Activated CD4-positive, CD25-positive, alpha-beta regulatory T cell treated with anti-CD3 and anti-CD28 coated beads, Interleukin-2, amount 50 U/mL, for 24 hours (primary cell): ENCODE results near the gene OR5A2.
"Not testable (repeated sequence)": the region's sequence is repeated elsewhere in the genome, so short reads cannot be mapped to it uniquely, and the experiment has no call there.

Source experiments
- ATAC-seq, 2 donors: fragments of 150-1000 bp; cut with Tn5 transposase; one replicate each; pipeline ENCODE4 v1.10.0; 2021; ENCODE audit warnings: mild to moderate bottlenecking in 1 of 2, moderate library complexity in 1 of 2

The OR5A2 gene

DNA sequence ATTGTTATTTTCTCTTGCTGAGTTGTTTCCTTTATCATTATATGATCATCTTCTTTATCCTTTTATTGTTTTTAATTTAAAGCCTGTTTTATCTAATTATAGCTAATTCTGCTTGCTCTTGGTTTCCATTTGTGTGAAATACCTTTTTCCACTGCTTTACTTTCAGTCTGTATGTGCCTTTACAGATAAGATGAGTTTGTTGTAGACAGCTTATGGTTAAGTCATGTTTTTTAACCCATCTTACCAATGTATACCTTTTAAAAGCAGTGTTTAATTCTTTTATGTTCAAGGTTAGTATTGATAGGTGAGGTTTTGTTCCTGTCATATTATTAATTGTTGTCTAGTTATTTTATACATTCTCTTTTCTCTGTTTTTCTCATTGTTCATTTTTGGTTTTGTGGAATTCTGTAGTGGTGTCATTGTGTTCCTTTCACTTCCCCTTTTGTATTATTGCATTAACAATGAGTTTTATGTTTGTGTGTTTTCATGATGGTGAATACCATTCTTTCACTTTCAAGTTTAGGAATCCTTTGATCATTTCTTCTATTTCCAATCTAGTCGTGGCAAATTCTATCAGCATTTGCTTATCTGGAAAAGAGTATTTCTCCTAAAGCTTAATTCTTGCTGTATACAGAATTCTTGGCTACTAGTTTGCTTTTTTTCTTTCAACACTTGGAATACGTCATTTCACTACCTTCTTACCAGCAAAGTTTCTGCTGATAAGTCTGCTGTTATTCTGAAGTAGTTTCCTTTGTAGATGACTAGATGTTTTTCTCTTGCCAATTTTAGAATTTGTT is 45.8 kb downstream of the OR5A2 start:
- ATAC-seq = no peak

DNA sequence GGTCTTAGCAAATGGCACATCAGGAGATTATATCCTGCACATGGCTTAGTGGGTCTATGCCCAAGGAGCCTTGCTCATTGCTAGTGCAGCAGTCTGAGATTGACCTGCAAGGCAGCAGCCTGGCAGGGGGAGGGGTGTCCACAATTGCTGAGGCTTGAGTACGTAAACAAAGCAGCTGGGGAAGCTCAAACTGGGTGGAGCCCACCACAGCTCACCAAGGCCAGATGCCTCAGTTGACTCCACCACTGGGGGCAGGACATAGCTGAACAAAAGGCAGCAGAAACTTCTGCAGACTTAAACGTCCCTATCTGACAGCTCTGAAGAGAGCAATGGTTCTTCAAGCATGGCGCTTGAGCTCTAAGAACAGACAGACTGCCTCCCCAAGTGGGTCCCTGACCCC is 53.9 kb downstream of the OR5A2 start:
- not testable (repeated sequence) for ATAC-seq

DNA sequence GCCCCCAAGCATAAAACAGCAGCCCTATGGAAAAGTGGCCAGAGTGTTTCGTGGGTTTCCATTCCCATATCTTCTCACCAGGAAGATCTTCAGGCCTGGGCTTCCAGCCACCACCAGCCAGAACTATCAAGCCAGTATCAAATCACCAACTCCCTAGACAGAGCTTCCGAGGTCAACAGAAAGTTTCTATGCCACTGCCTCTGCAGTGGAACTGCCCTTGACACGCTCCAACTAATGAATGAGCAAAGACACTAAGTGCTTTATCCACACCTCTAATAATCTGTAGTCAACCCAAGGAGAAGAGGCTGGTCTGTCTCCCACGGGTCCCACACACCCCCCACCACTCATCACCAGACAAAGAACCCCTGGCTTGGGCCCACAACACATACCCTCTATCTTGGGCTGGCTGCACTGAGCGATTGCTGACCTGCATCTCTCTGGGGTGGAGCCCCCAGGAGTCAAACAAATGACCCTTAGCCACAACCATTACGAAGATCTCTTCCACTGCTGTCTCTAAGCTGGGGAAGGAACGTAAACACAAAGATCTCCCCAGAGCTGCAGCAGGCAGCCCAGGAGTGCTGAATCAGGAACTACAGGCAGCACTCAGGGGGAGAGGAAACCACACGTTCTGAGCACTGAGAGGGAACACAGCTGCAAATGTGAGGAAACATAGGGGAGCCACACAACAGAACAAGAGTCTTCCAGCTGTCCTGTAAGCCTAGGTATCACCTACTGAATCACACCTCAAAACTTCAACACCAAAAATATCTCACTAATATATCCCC is 57.8 kb downstream of the OR5A2 start:
- no peak for ATAC-seq
